HepG2 (cell line): Measurements from ENCODE around the gene TSPAN11. TPM values are rescaled to one million over a fixed set of nuclear protein-coding genes. Genes with fewer than 3 reads are reported as not detected.

ENCODE experiments used
- ATAC-seq: fragments of 200-7000 bp; cut with Tn5 transposase; 3 replicates; pipeline ENCODE4 v1.9.1; 2020; ENCODE audit warnings: mild to moderate bottlenecking, moderate library complexity
- BruUV-seq: library from RNA; stranded (reverse); fragments of 400-500 nt; replicated peaks from 2 replicates; lab custom pipeline; 2021; lab: Mats Ljungman, UMichigan
- CTCF ChIA-PET: fragments of 300-600 bp; formaldehyde crosslinking; extraction: SDS; loops from one replicate; lab custom pipeline; 2021; ENCODE audit warnings: low total read pairs, inconsistent platforms, low intra/inter-chr PET ratio; lab: Yijun Ruan, JAX
- POLR2A ChIA-PET: fragments of 350-600 bp; sonication (Branson Sonifier 250); formaldehyde crosslinking; loops from one replicate; lab custom pipeline; 2020; ENCODE audit warnings: antibody characterized with exemption, inconsistent platforms; lab: Yijun Ruan, JAX
- DNase-seq: peaks from one replicate; pipeline ENCODE4 v3.0.0-alpha.2; 2015; ENCODE audit warnings: low spot score
- FAIRE-seq: peaks from 3 replicates; lab custom pipeline; 2011; peaks lifted over from hg19 to GRCh38; lab: Jason Lieb, UNC
- H2AFZ ChIP-seq: one replicate; pipeline ENCODE4 v1.6.1; 2011; ENCODE audit warnings: low read length, inconsistent platforms
- H3K27ac ChIP-seq: fragments of 300-600 bp; 3 replicates; pipeline ENCODE4 v1.8.0; 2011; ENCODE audit warnings: mixed run types, mild to moderate bottlenecking, mixed read lengths, low read length, inconsistent platforms; ENCODE audit not compliant: insufficient read depth; ENCODE audit errors: extremely low read length
- H3K27me3 ChIP-seq, 2 experiments: fragments of 200-600 bp in 1 of 2; 2 replicates in 1 of 2; 3 replicates in 1 of 2; pipeline versions ENCODE4 v1.6.0 to v1.8.0; 2011; ENCODE audit warnings: low read length in 2 of 2, mild to moderate bottlenecking in 2 of 2, moderate library complexity in 2 of 2, inconsistent platforms in 1 of 2; ENCODE audit not compliant: insufficient read depth in 2 of 2, control insufficient read depth in 1 of 2
- H3K36me3 ChIP-seq, 2 experiments: fragments of 200-600 bp in 1 of 2; replicated peaks in 1 of 2; 2 replicates in 1 of 2; 3 replicates in 1 of 2; pipeline versions ENCODE4 v1.5.1 to v1.8.0; 2011; ENCODE audit warnings: low read length in 2 of 2, inconsistent platforms in 1 of 2; ENCODE audit not compliant: insufficient read depth in 2 of 2, control insufficient read depth in 1 of 2
- H3K4me1 ChIP-seq: 2 replicates; pipeline ENCODE4 v1.5.1; 2012; ENCODE audit warnings: low read length, inconsistent platforms; ENCODE audit not compliant: insufficient read depth
- H3K4me2 ChIP-seq: 2 replicates; pipeline ENCODE4 v1.6.0; 2011; ENCODE audit warnings: low read depth, low read length, inconsistent platforms
- H3K4me3 ChIP-seq, 3 experiments: fragments of 200-600 bp in 1 of 3; sonication (generic), shearing (Covaris generic) in 1 of 3; replicated peaks in 1 of 3; 2 replicates each; pipeline ENCODE4 v1.5.1; 2011 to 2016; ENCODE audit warnings: low read length in 3 of 3, inconsistent platforms in 2 of 3, low read depth in 2 of 3, mild to moderate bottlenecking in 2 of 3, control low read depth in 1 of 3, mixed read lengths in 1 of 3; ENCODE audit not compliant: insufficient read depth in 1 of 3
- H3K79me2 ChIP-seq: one replicate; pipeline ENCODE4 v1.6.1; 2011; ENCODE audit warnings: low read length, inconsistent platforms; ENCODE audit not compliant: insufficient read depth
- H3K9ac ChIP-seq: 2 replicates; pipeline ENCODE4 v1.6.0; 2011; ENCODE audit warnings: mild to moderate bottlenecking, low read depth, low read length, inconsistent platforms; ENCODE audit not compliant: insufficient read depth
- H3K9me3 ChIP-seq: 2 replicates; pipeline ENCODE4 v1.5.1; 2012; ENCODE audit warnings: mild to moderate bottlenecking, low read length
- H4K20me1 ChIP-seq: 2 replicates; pipeline ENCODE4 v1.6.0; 2011; ENCODE audit warnings: inconsistent platforms, mild to moderate bottlenecking, low read length, moderate library complexity; ENCODE audit not compliant: insufficient read depth
- JUN ChIP-seq: sonication (generic); formaldehyde crosslinking; IDR thresholded peaks from 2 replicates; pipeline ENCODE4 v1.4.0; 2020; ENCODE audit warnings: mild to moderate bottlenecking, missing genetic modification reagents
- RXRB ChIP-seq: IDR thresholded peaks from 2 replicates; pipeline ENCODE4 v1.6.1; 2016; ENCODE audit warnings: borderline replicate concordance, missing genetic modification reagents, missing compliant biosample characterization
- WGBS: methylation state at CpG from one replicate; pipeline ENCODE4 v1.1.6; 2017; ENCODE audit warnings: low lambda C conversion rate; 5-methylcytosine and 5-hydroxymethylcytosine counted together
- in situ Hi-C: cut with HindIII; loops from 2 replicates; pipeline ENCODE4 v1.10.0; 2017; ENCODE audit warnings: low pct_unique_long_range_greater_than_20kb; ENCODE audit not compliant: extremely low pct_ligation_motif_present
- intact Hi-C: fragments of 100-400 bp; cut with micrococcal nuclease; formaldehyde crosslinking; loops from one replicate; pipeline ENCODE4 v1.10.0; 2022; ENCODE audit not compliant: unreplicated experiment
- polyA plus RNA-seq, 8 experiments: library from polyadenylated mRNA; depleted of rRNA in 3 of 8; stranded (reverse) in 7 of 8; unstranded in 1 of 8; fragments of >200 nt; fragmentation: Illumina TruSeq in 4 of 8; extraction: Trizol in 4 of 8; gene quantifications; 2 replicates each; pipeline versions ENCODE4 v1.2.1 to v1.2.3, GENCODE V29; 2011 to 2016; ENCODE audit warnings: low read depth in 4 of 8, missing spikeins in 1 of 8, mixed read lengths in 1 of 8; ENCODE audit not compliant: insufficient read depth in 1 of 8
- total RNA-seq, 5 experiments: library from RNA; depleted of rRNA; stranded (reverse); fragments of >200 nt; fragmentation: Illumina TruSeq; extraction: Trizol; gene quantifications; 2 replicates each; pipeline ENCODE4 v1.2.3, GENCODE V29; 2016; ENCODE audit warnings: low read depth in 1 of 5
- TF ChIP-seq, protein P1 (sequence below): sonication (generic); formaldehyde crosslinking; IDR thresholded peaks from 2 replicates; pipeline ENCODE4 v1.5.0; 2020; ENCODE audit warnings: mild to moderate bottlenecking, missing genetic modification reagents, borderline replicate concordance
- TF ChIP-seq, protein P2 (sequence below): sonication (generic); formaldehyde crosslinking; IDR thresholded peaks from 2 replicates; pipeline ENCODE4 v1.8.1; 2023; ENCODE audit warnings: mild to moderate bottlenecking, inconsistent platforms, moderate library complexity, missing genetic modification reagents, borderline replicate concordance
- TF ChIP-seq, protein P3 (sequence below): sonication (generic); formaldehyde crosslinking; IDR thresholded peaks from 2 replicates; pipeline ENCODE4 v1.4.0; 2020; ENCODE audit warnings: missing genetic modification reagents, mild to moderate bottlenecking, borderline replicate concordance

Gene TSPAN11
- total and polyA plus RNA-seq, 2 of the 13 experiments (the other 11 are each of a cell fraction or from before 2014, with no cell fraction given) = 0.01 to 0.07 TPM

DNA sequence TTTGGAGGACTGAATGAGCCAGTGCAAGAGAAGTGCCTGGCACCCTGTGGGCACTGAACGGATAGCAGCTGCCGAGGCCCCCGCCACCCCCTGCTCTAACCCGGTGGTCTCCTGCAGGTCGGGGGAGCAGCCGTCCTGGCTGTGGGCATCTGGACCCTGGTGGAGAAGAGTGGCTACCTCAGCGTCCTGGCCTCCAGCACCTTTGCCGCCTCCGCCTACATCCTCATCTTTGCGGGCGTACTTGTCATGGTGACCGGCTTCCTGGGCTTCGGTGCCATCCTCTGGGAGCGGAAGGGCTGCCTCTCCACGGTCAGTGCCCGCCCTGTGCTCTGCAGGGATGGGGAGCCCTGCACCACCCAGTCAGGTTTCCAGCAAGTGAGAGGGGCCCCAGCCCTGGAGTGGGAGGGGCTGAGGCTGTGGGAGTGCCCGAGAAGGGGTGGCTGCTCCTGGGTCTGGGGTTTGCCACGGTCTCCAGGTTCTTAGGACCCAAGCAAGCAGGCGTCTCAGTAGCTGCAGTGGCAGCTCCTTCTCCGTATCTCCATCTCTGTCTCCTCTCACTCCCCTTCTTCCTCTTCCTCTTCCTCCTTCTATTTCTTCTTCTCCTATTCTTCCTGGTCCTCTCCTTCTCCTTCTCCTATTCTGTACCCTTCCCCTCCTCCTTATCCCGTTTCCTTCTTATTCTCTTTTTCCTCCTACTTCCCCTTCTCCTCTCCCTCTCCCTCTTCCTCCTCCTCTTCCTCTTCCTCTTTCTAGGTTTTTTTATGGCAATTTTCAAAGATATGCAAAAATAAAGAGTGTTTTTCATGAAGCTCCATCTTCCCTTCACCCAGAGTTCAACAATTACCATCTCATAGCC lies 37.4 kb downstream of the TSPAN11 start:
- Histone ChIP-seq H3K9me3 (no peaks in the 10 kb centered on the region), H3K27ac (no peak overlapping the region), H3K9ac (no peak overlapping the region), H3K36me3 (no peaks in the 10 kb centered on the region), H3K27me3 (peaks cover 6 to 31% of the 10 kb centered on the region in 2 experiments; a peak in 4 of 5 replicates), H3K4me3 (no peak overlapping the region), H4K20me1 (no peaks in the 10 kb centered on the region), H3K4me1 (no peaks in the 10 kb centered on the region), H3K4me2 (no peak overlapping the region), H2AFZ (no peak overlapping the region), H3K79me2 (no peaks in the 10 kb centered on the region)
- TF ChIP-seq, protein P1, sequence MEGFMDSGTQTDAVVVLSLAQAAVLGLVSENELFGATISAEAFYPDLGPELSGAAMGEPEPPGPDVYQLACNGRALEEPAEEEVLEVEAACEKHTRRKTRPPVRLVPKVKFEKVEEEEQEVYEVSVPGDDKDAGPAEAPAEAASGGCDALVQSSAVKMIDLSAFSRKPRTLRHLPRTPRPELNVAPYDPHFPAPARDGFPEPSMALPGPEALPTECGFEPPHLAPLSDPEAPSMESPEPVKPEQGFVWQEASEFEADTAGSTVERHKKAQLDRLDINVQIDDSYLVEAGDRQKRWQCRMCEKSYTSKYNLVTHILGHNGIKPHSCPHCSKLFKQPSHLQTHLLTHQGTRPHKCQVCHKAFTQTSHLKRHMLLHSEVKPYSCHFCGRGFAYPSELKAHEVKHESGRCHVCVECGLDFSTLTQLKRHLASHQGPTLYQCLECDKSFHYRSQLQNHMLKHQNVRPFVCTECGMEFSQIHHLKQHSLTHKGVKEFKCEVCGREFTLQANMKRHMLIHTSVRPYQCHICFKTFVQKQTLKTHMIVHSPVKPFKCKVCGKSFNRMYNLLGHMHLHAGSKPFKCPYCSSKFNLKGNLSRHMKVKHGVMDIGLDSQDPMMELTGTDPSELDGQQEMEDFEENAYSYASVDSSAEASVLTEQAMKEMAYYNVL (CRISPR knock-in tag) = no peak
- TF ChIP-seq, protein P2, sequence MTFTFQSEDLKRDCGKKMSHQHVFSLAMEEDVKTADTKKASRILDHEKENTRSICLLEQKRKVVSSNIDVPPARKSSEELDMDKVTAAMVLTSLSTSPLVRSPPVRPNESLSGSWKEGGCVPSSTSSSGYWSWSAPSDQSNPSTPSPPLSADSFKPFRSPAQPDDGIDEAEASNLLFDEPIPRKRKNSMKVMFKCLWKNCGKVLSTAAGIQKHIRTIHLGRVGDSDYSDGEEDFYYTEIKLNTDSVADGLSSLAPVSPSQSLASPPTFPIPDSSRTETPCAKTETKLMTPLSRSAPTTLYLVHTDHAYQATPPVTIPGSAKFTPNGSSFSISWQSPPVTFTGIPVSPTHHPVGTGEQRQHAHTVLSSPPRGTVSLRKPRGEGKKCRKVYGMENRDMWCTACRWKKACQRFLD (CRISPR knock-in tag) = no peak
- TF ChIP-seq JUN (no peak), RXRB (no peak)
- TF ChIP-seq, protein P3, sequence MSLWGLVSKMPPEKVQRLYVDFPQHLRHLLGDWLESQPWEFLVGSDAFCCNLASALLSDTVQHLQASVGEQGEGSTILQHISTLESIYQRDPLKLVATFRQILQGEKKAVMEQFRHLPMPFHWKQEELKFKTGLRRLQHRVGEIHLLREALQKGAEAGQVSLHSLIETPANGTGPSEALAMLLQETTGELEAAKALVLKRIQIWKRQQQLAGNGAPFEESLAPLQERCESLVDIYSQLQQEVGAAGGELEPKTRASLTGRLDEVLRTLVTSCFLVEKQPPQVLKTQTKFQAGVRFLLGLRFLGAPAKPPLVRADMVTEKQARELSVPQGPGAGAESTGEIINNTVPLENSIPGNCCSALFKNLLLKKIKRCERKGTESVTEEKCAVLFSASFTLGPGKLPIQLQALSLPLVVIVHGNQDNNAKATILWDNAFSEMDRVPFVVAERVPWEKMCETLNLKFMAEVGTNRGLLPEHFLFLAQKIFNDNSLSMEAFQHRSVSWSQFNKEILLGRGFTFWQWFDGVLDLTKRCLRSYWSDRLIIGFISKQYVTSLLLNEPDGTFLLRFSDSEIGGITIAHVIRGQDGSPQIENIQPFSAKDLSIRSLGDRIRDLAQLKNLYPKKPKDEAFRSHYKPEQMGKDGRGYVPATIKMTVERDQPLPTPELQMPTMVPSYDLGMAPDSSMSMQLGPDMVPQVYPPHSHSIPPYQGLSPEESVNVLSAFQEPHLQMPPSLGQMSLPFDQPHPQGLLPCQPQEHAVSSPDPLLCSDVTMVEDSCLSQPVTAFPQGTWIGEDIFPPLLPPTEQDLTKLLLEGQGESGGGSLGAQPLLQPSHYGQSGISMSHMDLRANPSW (CRISPR knock-in tag) = no peak
- POLR2A ChIA-PET = no interaction called here
- ATAC-seq (no peak), DNase-seq (no peak), FAIRE-seq (no peak)
- 49% methylated on average over 14 of the region's 21 CpGs for WGBS
- intact Hi-C loops = no loop called here
- in situ Hi-C loops = no loop called here
- CTCF ChIA-PET = no interaction called here
- BruUV-seq = no TSS peak
